DOHH2 (cell line): ENCODE measurements around the gene MRPL17.
A peak's percentile ranks its signal among the peaks of the same experiment; 100 is the strongest.

Experiments used
- H3F3A ChIP-seq: fragments of 200-600 bp; sonication (generic), shearing (Covaris generic); 2 replicates; pipeline ENCODE4 v1.6.0; 2016; ENCODE audit warnings: antibody characterized with exemption, mild to moderate bottlenecking; ENCODE audit not compliant: control insufficient read depth, insufficient read depth
- H3K27ac ChIP-seq: fragments of 200-600 bp; sonication (generic); 2 replicates; pipeline ENCODE4 v1.5.1; 2014; ENCODE audit warnings: low read depth, mild to moderate bottlenecking, low read length, moderate library complexity
- H3K27me3 ChIP-seq: fragments of 200-600 bp; sonication (generic); 2 replicates; pipeline ENCODE4 v1.6.1; 2014; ENCODE audit warnings: mild to moderate bottlenecking, low read length, mixed read lengths; ENCODE audit not compliant: control insufficient read depth
- H3K36me3 ChIP-seq: fragments of 200-600 bp; sonication (generic); 2 replicates; pipeline ENCODE4 v1.6.1; 2014; ENCODE audit warnings: mild to moderate bottlenecking, low read length, moderate library complexity, mixed read lengths; ENCODE audit not compliant: control insufficient read depth
- H3K4me1 ChIP-seq: fragments of 200-600 bp; sonication (generic); 2 replicates; pipeline ENCODE4 v1.6.1; 2014; ENCODE audit warnings: mild to moderate bottlenecking, low read length, mixed read lengths; ENCODE audit not compliant: control insufficient read depth
- H3K4me2 ChIP-seq: fragments of 200-600 bp; sonication (generic); 2 replicates; pipeline ENCODE4 v1.6.0; 2014; ENCODE audit warnings: mild to moderate bottlenecking, low read length, moderate library complexity
- H3K4me3 ChIP-seq: fragments of 200-600 bp; sonication (generic); 2 replicates; pipeline ENCODE4 v1.5.1; 2014; ENCODE audit warnings: mild to moderate bottlenecking, low read length, mixed read lengths
- H3K79me2 ChIP-seq: fragments of 200-600 bp; sonication (generic); 2 replicates; pipeline ENCODE4 v1.6.1; 2014; ENCODE audit warnings: mild to moderate bottlenecking, low read length, mixed read lengths; ENCODE audit not compliant: control insufficient read depth
- H3K9me2 ChIP-seq: fragments of 200-600 bp; sonication (generic); replicated peaks from 2 replicates; pipeline ENCODE4 v1.6.1; 2014; ENCODE audit warnings: mild to moderate bottlenecking, low read length, mixed read lengths; ENCODE audit not compliant: control insufficient read depth
- H3K9me3 ChIP-seq: fragments of 200-600 bp; sonication (generic); 2 replicates; pipeline ENCODE4 v1.6.1; 2014; ENCODE audit warnings: antibody characterized with exemption, low read length, mixed read lengths; ENCODE audit not compliant: control insufficient read depth, insufficient read depth
- H4K20me1 ChIP-seq: fragments of 200-600 bp; sonication (generic); 2 replicates; pipeline ENCODE4 v1.6.0; 2014; ENCODE audit warnings: low read depth, mild to moderate bottlenecking, antibody characterized with exemption, low read length, moderate library complexity; ENCODE audit not compliant: control insufficient read depth, insufficient read depth
- CTCF ChIP-seq: fragments of 200-600 bp; sonication (generic); IDR thresholded peaks from one replicate; pipeline ENCODE4 v1.5.1; 2014; ENCODE audit warnings: antibody characterized with exemption, mild to moderate bottlenecking, low read depth, low read length; ENCODE audit not compliant: poor library complexity, severe bottlenecking
- EZH2phosphoT487 ChIP-seq: fragments of 200-600 bp; sonication (generic); IDR thresholded peaks from 2 replicates; pipeline ENCODE4 v1.6.1; 2017; ENCODE audit warnings: borderline replicate concordance, mild to moderate bottlenecking, antibody characterized with exemption, low read length, moderate library complexity, mixed read lengths

The MRPL17 gene

GRCh38 chr11:6681505-6681904, 1.6 kb downstream of the MRPL17 start:
- Histone ChIP-seq H3K4me1 (peaks cover 19% of the 10 kb centered on the region), H3K36me3 (peaks cover 40% of the 10 kb centered on the region), H3K27me3 (no peaks in the 10 kb centered on the region), H3K79me2 (peaks cover 31% of the 10 kb centered on the region), H3K9me3 (no peaks in the 10 kb centered on the region), H3K4me2 (peak overlapping the region; percentile 94), H3K4me3 (peak overlapping the region; percentile 100), H3F3A (peaks cover 23% of the 10 kb centered on the region), H4K20me1 (peaks cover 15% of the 10 kb centered on the region; the same call in 1 of the 2 replicates), H3K9me2 (no peaks in the 10 kb centered on the region), H3K27ac (no peak overlapping the region)
- TF ChIP-seq EZH2phosphoT487 (no peak), CTCF (no peak)

- Histone ChIP-seq H3K27me3 (no peaks in the 10 kb centered on the region), H3K79me2 (peaks cover 19% of the 10 kb centered on the region), H3K27ac (no peak overlapping the region), H3K4me2 (no peak overlapping the region), H3K36me3 (peaks cover 29% of the 10 kb centered on the region), H3K9me2 (no peaks in the 10 kb centered on the region), H4K20me1 (peaks cover 10% of the 10 kb centered on the region; the same call in 1 of the 2 replicates), H3K4me1 (peaks cover 12% of the 10 kb centered on the region), H3K4me3 (no peak overlapping the region), H3F3A (peaks cover 21% of the 10 kb centered on the region), H3K9me3 (no peaks in the 10 kb centered on the region)
- TF ChIP-seq EZH2phosphoT487 = no peak
- no peak for TF ChIP-seq CTCF
Measured at GRCh38 chr11:6677018-6677417, 6.1 kb downstream of the MRPL17 start.

- Histone ChIP-seq H3K9me3 (no peaks in the 10 kb centered on the region), H3K4me3 (no peak overlapping the region), H3K4me2 (no peak overlapping the region), H3K79me2 (no peaks in the 10 kb centered on the region), H3K9me2 (no peaks in the 10 kb centered on the region), H3F3A (peaks cover 12% of the 10 kb centered on the region), H3K27ac (no peak overlapping the region), H4K20me1 (no peaks in the 10 kb centered on the region), H3K36me3 (peaks cover 9% of the 10 kb centered on the region), H3K4me1 (no peaks in the 10 kb centered on the region), H3K27me3 (no peaks in the 10 kb centered on the region)
- no peak for TF ChIP-seq EZH2phosphoT487
- no peak for TF ChIP-seq CTCF
Measured at GRCh38 chr11:6674862-6675261, 8.3 kb downstream of the MRPL17 start.
